ENCODE measurements around the gene NHLRC2.
"Not testable (repeated sequence)": the region's sequence is repeated elsewhere in the genome, so short reads cannot be mapped to it uniquely, and the experiment has no call there.

The NHLRC2 gene

GRCh38 chr10:113937756-113938155 lies 83.3 kb downstream of the NHLRC2 start:
- no peaks in the 10 kb centered on the region for H3K79me2 ChIP-seq

GRCh38 chr10:113939212-113939860 lies 84.9 kb downstream of the NHLRC2 start:
- Histone ChIP-seq H3K4me3 (ENCODE audit: low read depth, low read length) (no peak overlapping the region), H3K9ac (no peak overlapping the region), H3K4me1 (no peaks in the 10 kb centered on the region), H3K36me3 (ENCODE audit: control insufficient read depth, insufficient read depth, low read length) (no peaks in the 10 kb centered on the region), H2AFZ (no peak overlapping the region), H3K27ac (no peak overlapping the region), H3K9me3 (ENCODE audit: control insufficient read depth, low read length) (no peaks in the 10 kb centered on the region), H3K4me2 (ENCODE audit: low read length) (no peak overlapping the region), H3K79me2 (no peaks in the 10 kb centered on the region), H3K27me3 (ENCODE audit: control insufficient read depth, insufficient read depth, low read length) (no peaks in the 10 kb centered on the region)
- TF ChIP-seq CTCF (IDR thresholded peaks at IDR 0.05), result no peak

More at GRCh38 chr10:113937756-113938155, 83.3 kb downstream of the NHLRC2 start:
- H3K9me3 ChIP-seq (ENCODE audit: control insufficient read depth, low read length), result no peaks in the 10 kb centered on the region
- H2AFZ ChIP-seq, result no peak overlapping the region
- no peak overlapping the region for H3K27ac ChIP-seq
- H3K9ac ChIP-seq, result no peak overlapping the region
- no peaks in the 10 kb centered on the region for H3K4me1 ChIP-seq
- no peaks in the 10 kb centered on the region for H3K36me3 ChIP-seq (ENCODE audit: control insufficient read depth, insufficient read depth, low read length)
- no peak for TF ChIP-seq CTCF (IDR thresholded peaks at IDR 0.05)
- no peaks in the 10 kb centered on the region for H3K27me3 ChIP-seq (ENCODE audit: control insufficient read depth, insufficient read depth, low read length)
- no peak overlapping the region for H3K4me2 ChIP-seq (ENCODE audit: low read length)
- H3K4me3 ChIP-seq (ENCODE audit: low read depth, low read length), result no peak overlapping the region

- H3K4me1 ChIP-seq, result no peaks in the 10 kb centered on the region
- no peak overlapping the region for H2AFZ ChIP-seq
- no peak overlapping the region for H3K4me3 ChIP-seq (ENCODE audit: low read depth, low read length)
- H3K79me2 ChIP-seq, result no peaks in the 10 kb centered on the region
- no peak overlapping the region for H3K27ac ChIP-seq
- H3K36me3 ChIP-seq (ENCODE audit: control insufficient read depth, insufficient read depth, low read length), result no peaks in the 10 kb centered on the region
- no peaks in the 10 kb centered on the region for H3K9me3 ChIP-seq (ENCODE audit: control insufficient read depth, low read length)
- H3K9ac ChIP-seq, result no peak overlapping the region
- H3K27me3 ChIP-seq (ENCODE audit: control insufficient read depth, insufficient read depth, low read length), result no peaks in the 10 kb centered on the region
- TF ChIP-seq CTCF (IDR thresholded peaks at IDR 0.05), result no peak
- no peak overlapping the region for H3K4me2 ChIP-seq (ENCODE audit: low read length)
Measured at GRCh38 chr10:113941140-113941539, 86.7 kb downstream of the NHLRC2 start.

GRCh38 chr10:113943196-113943595 lies 88.7 kb downstream of the NHLRC2 start:
- not testable (repeated sequence) for H3K27ac ChIP-seq; H3K36me3 ChIP-seq (ENCODE audit: control insufficient read depth, insufficient read depth, low read length); H3K4me1 ChIP-seq; H3K9ac ChIP-seq; H3K4me3 ChIP-seq (ENCODE audit: low read depth, low read length); H3K9me3 ChIP-seq (ENCODE audit: control insufficient read depth, low read length); H3K79me2 ChIP-seq; H3K4me2 ChIP-seq (ENCODE audit: low read length); H3K27me3 ChIP-seq (ENCODE audit: control insufficient read depth, insufficient read depth, low read length); H2AFZ ChIP-seq

GRCh38 chr10:113945075-113945686 lies 90.7 kb downstream of the NHLRC2 start:
- no peaks in the 10 kb centered on the region for H3K4me1 ChIP-seq
- H3K4me2 ChIP-seq (ENCODE audit: low read length), result no peak overlapping the region
- H3K36me3 ChIP-seq (ENCODE audit: control insufficient read depth, insufficient read depth, low read length), result no peaks in the 10 kb centered on the region
- no peak overlapping the region for H2AFZ ChIP-seq
- no peaks in the 10 kb centered on the region for H3K79me2 ChIP-seq
- H3K9ac ChIP-seq, result no peak overlapping the region
- H3K27me3 ChIP-seq (ENCODE audit: control insufficient read depth, insufficient read depth, low read length), result no peaks in the 10 kb centered on the region
- no peak overlapping the region for H3K4me3 ChIP-seq (ENCODE audit: low read depth, low read length)
- H3K27ac ChIP-seq, result no peak overlapping the region
- no peaks in the 10 kb centered on the region for H3K9me3 ChIP-seq (ENCODE audit: control insufficient read depth, low read length)
- no peak for TF ChIP-seq CTCF (IDR thresholded peaks at IDR 0.05)
